ENCODE results near the gene ENTPD3.
A peak's percentile ranks its signal among the peaks of the same experiment; 100 is the strongest.

ENTPD3 gene, protein sequence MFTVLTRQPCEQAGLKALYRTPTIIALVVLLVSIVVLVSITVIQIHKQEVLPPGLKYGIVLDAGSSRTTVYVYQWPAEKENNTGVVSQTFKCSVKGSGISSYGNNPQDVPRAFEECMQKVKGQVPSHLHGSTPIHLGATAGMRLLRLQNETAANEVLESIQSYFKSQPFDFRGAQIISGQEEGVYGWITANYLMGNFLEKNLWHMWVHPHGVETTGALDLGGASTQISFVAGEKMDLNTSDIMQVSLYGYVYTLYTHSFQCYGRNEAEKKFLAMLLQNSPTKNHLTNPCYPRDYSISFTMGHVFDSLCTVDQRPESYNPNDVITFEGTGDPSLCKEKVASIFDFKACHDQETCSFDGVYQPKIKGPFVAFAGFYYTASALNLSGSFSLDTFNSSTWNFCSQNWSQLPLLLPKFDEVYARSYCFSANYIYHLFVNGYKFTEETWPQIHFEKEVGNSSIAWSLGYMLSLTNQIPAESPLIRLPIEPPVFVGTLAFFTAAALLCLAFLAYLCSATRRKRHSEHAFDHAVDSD

DNA sequence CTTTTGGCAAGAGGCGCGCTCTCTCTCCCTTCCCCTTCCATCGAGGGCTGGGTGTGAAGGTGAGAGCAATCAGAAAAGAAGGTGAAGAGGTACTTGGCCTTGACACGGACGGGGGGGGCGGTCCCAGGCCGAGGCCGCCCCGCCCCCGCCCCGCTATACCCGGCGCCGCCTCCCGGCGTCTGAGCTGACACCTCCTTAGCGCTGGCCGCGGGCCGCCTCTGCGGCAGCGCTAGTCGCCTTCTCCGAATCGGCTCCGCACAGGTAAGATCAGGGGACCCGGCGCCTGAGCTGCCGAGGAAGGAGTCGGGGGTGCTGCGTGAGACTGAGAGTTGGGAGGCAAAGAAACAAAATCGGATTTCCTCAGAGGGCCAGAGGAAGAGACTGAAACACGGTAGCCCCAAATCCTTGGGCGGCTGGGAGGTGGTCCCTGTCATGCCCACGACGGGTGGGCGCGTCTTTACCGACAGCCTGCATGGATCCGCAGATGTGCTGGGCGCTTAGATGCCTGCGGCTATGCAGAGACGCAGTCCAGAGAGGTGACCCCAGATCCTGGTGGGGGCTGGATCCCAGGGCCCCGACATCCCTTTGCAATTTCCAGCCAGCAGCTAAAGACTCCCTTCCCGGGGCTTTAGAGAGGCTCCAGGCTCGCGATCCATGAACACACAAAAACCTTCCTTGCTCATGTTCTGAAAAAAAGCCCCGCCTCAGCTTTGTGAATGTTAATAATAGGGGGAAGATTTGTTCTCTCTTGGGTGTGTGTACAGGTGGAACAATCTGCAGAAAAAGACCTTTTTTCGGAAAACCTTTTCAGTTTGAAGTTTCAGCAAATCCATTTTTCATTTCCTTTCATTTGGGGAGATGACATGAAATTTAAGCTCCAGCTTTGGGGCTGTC, at the start of gene ENTPD3:
Gene ENTPD3, plus strand, starts transcription at position 184 of the 894 bp plus-strand sequence. CDS start 874 bp downstream, outside the sequence.
- TF ChIP-seq ZNF565 (CRISPR knock-in tag; conservative IDR thresholded peaks at IDR 0.05; ENCODE audit: low read depth): no peak
- no peak for TF ChIP-seq ESRRG (CRISPR knock-in tag; IDR thresholded peaks at IDR 0.05)
- ATAC-seq: peak; percentile 61; the same call in 2 of the 3 replicates

DNA sequence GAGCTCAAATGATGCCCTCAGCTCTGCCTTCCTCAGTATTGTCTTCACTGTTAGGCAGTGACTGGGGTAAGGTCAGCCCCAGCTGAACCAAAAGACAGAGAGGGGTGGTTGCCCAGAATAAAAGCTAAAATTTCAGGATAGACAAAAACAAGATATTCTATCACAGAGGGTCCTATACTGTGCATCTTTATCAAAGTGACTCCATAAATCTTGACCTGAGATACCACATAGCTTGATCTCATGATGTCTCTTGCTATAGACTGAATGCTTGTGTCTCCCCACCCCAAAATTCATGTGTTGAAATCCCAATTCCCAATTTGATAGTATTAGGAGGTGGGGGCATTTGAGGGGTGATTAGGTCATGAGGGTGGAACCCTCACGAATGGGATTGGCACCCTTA, 47.1 kb upstream of the ENTPD3 start:
- no peak for ATAC-seq
- TF ChIP-seq CSDC2 (CRISPR knock-in tag; IDR thresholded peaks at IDR 0.05) (no peak), BACH2 (CRISPR knock-in tag; IDR thresholded peaks at IDR 0.05; ENCODE audit: borderline replicate concordance) (no peak), ZFP30 (CRISPR knock-in tag; IDR thresholded peaks at IDR 0.05) (no peak)
- TF ChIP-seq, protein P1, sequence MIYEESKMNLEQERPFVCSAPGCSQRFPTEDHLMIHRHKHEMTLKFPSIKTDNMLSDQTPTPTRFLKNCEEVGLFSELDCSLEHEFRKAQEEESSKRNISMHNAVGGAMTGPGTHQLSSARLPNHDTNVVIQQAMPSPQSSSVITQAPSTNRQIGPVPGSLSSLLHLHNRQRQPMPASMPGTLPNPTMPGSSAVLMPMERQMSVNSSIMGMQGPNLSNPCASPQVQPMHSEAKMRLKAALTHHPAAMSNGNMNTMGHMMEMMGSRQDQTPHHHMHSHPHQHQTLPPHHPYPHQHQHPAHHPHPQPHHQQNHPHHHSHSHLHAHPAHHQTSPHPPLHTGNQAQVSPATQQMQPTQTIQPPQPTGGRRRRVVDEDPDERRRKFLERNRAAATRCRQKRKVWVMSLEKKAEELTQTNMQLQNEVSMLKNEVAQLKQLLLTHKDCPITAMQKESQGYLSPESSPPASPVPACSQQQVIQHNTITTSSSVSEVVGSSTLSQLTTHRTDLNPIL (CRISPR knock-in tag; IDR thresholded peaks at IDR 0.05; ENCODE audit: low read depth): no peak

DNA sequence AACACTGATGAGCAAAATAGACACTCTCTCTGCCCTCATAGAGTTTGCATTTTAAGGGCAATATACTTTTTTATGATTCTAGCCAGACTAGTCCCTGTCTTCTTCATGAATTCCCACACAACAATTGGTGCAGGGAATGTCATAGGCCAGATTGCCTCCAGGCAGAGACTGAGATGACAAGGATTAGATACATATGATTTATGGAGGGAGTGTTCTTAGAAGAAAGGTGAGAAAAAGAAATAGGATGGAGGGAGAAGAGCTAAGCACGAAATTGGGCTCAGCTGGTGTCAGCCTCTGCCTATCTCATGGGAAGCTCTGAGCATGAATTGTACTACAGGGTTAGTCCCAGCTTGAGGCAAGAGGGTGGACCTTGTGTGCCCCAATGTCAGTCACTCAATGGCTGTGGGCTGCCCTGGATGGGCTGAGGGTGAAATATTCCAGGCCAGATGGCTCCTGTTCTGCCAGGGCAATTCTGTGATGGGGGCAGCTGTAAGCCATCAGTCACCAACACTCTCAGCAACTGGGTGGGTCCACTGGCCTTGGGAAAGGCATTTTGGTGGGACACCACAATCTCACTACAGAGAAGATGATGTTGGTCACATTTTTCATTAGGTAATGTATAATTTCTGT, 46.3 kb upstream of the ENTPD3 start:
- TF ChIP-seq, protein P1 (CRISPR knock-in tag; IDR thresholded peaks at IDR 0.05; ENCODE audit: low read depth): no peak
- no peak for TF ChIP-seq ZC3H10 (CRISPR knock-in tag; IDR thresholded peaks at IDR 0.05)
- TF ChIP-seq, protein P2, sequence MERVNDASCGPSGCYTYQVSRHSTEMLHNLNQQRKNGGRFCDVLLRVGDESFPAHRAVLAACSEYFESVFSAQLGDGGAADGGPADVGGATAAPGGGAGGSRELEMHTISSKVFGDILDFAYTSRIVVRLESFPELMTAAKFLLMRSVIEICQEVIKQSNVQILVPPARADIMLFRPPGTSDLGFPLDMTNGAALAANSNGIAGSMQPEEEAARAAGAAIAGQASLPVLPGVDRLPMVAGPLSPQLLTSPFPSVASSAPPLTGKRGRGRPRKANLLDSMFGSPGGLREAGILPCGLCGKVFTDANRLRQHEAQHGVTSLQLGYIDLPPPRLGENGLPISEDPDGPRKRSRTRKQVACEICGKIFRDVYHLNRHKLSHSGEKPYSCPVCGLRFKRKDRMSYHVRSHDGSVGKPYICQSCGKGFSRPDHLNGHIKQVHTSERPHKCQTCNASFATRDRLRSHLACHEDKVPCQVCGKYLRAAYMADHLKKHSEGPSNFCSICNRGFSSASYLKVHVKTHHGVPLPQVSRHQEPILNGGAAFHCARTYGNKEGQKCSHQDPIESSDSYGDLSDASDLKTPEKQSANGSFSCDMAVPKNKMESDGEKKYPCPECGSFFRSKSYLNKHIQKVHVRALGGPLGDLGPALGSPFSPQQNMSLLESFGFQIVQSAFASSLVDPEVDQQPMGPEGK (CRISPR knock-in tag; IDR thresholded peaks at IDR 0.05; ENCODE audit: borderline replicate concordance): no peak
- no peak for TF ChIP-seq ZFP3 (CRISPR knock-in tag; IDR thresholded peaks at IDR 0.05)
- TF ChIP-seq OSR1 (CRISPR knock-in tag; IDR thresholded peaks at IDR 0.05): no peak
- TF ChIP-seq ZNF70 (CRISPR knock-in tag; IDR thresholded peaks at IDR 0.05): no peak
- TF ChIP-seq, protein P3, sequence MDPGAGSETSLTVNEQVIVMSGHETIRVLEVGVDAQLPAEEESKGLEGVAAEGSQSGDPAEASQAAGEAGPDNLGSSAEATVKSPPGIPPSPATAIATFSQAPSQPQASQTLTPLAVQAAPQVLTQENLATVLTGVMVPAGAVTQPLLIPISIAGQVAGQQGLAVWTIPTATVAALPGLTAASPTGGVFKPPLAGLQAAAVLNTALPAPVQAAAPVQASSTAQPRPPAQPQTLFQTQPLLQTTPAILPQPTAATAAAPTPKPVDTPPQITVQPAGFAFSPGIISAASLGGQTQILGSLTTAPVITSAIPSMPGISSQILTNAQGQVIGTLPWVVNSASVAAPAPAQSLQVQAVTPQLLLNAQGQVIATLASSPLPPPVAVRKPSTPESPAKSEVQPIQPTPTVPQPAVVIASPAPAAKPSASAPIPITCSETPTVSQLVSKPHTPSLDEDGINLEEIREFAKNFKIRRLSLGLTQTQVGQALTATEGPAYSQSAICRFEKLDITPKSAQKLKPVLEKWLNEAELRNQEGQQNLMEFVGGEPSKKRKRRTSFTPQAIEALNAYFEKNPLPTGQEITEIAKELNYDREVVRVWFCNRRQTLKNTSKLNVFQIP (CRISPR knock-in tag; IDR thresholded peaks at IDR 0.05; ENCODE audit: borderline replicate concordance, low read depth): no peak
- no peak for TF ChIP-seq ARNTL (CRISPR knock-in tag; IDR thresholded peaks at IDR 0.05; ENCODE audit: borderline replicate concordance, low read depth)
- TF ChIP-seq, protein P4, sequence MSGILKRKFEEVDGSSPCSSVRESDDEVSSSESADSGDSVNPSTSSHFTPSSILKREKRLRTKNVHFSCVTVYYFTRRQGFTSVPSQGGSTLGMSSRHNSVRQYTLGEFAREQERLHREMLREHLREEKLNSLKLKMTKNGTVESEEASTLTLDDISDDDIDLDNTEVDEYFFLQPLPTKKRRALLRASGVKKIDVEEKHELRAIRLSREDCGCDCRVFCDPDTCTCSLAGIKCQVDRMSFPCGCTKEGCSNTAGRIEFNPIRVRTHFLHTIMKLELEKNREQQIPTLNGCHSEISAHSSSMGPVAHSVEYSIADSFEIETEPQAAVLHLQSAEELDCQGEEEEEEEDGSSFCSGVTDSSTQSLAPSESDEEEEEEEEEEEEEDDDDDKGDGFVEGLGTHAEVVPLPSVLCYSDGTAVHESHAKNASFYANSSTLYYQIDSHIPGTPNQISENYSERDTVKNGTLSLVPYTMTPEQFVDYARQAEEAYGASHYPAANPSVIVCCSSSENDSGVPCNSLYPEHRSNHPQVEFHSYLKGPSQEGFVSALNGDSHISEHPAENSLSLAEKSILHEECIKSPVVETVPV (CRISPR knock-in tag; IDR thresholded peaks at IDR 0.05): no peak
- no peak for TF ChIP-seq ZFP30 (CRISPR knock-in tag; IDR thresholded peaks at IDR 0.05)
- TF ChIP-seq, protein P5, sequence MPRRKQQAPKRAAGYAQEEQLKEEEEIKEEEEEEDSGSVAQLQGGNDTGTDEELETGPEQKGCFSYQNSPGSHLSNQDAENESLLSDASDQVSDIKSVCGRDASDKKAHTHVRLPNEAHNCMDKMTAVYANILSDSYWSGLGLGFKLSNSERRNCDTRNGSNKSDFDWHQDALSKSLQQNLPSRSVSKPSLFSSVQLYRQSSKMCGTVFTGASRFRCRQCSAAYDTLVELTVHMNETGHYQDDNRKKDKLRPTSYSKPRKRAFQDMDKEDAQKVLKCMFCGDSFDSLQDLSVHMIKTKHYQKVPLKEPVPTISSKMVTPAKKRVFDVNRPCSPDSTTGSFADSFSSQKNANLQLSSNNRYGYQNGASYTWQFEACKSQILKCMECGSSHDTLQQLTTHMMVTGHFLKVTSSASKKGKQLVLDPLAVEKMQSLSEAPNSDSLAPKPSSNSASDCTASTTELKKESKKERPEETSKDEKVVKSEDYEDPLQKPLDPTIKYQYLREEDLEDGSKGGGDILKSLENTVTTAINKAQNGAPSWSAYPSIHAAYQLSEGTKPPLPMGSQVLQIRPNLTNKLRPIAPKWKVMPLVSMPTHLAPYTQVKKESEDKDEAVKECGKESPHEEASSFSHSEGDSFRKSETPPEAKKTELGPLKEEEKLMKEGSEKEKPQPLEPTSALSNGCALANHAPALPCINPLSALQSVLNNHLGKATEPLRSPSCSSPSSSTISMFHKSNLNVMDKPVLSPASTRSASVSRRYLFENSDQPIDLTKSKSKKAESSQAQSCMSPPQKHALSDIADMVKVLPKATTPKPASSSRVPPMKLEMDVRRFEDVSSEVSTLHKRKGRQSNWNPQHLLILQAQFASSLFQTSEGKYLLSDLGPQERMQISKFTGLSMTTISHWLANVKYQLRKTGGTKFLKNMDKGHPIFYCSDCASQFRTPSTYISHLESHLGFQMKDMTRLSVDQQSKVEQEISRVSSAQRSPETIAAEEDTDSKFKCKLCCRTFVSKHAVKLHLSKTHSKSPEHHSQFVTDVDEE (CRISPR knock-in tag; IDR thresholded peaks at IDR 0.05): no peak
- no peak for TF ChIP-seq BACH2 (CRISPR knock-in tag; IDR thresholded peaks at IDR 0.05; ENCODE audit: borderline replicate concordance)
- no peak for TF ChIP-seq ISL1 (CRISPR knock-in tag; IDR thresholded peaks at IDR 0.05)
- TF ChIP-seq TOX (CRISPR knock-in tag; IDR thresholded peaks at IDR 0.05; ENCODE audit: borderline replicate concordance): no peak
- no peak for TF ChIP-seq SNAI2 (CRISPR knock-in tag; IDR thresholded peaks at IDR 0.05)
- no peak for TF ChIP-seq PPARA (CRISPR knock-in tag; IDR thresholded peaks at IDR 0.05; ENCODE audit: borderline replicate concordance)
- TF ChIP-seq CSDC2 (CRISPR knock-in tag; IDR thresholded peaks at IDR 0.05): no peak
- TF ChIP-seq TCF4 (CRISPR knock-in tag; IDR thresholded peaks at IDR 0.05; ENCODE audit: borderline replicate concordance): no peak
- TF ChIP-seq ZNF8 (CRISPR knock-in tag; IDR thresholded peaks at IDR 0.05): no peak
- no peak for TF ChIP-seq ESRRG (CRISPR knock-in tag; IDR thresholded peaks at IDR 0.05)
- no peak; the same call in 2 of the 3 replicates for ATAC-seq

Measured in SK-N-SH treated with all-trans-retinoic acid at 6 μM for 48 hours (cell line).